B cell (primary cell): ENCODE results near the gene SLC9C1.

Experiments used
- CTCF ChIP-seq: fragments of 200-600 bp; IDR thresholded peaks from one replicate; pipeline ENCODE4 v1.8.0; 2022; ENCODE audit warnings: antibody characterized with exemption, mild to moderate bottlenecking
- EZH2 ChIP-seq: IDR thresholded peaks from 2 replicates; pipeline ENCODE4 v1.6.1; 2012; ENCODE audit warnings: borderline replicate concordance, low read depth, mild to moderate bottlenecking, moderate library complexity, low read length; ENCODE audit not compliant: insufficient read depth, poor library complexity, severe bottlenecking

GRCh38 chr3:112333381-112334317, 39.6 kb upstream of the SLC9C1 start:
- no peak for TF ChIP-seq CTCF
- TF ChIP-seq EZH2: no peak
